Karpas-422 (cell line): ENCODE measurements around the gene FSTL5. TPM values are rescaled to one million over a fixed set of nuclear protein-coding genes. Genes with fewer than 3 reads are reported as not detected.

ENCODE experiments used
- DNase-seq: peaks from one replicate; pipeline ENCODE4 v3.0.0-alpha.2; 2015
- H2AFZ ChIP-seq: fragments of 200-600 bp; sonication (generic); 2 replicates; pipeline ENCODE4 v1.6.1; 2014; ENCODE audit warnings: antibody characterized with exemption, low read length, mixed read lengths
- H3K27ac ChIP-seq: fragments of 200-600 bp; sonication (generic); 2 replicates; pipeline ENCODE4 v1.5.1; 2014; ENCODE audit warnings: mild to moderate bottlenecking, low read length, moderate library complexity
- H3K27me3 ChIP-seq: fragments of 200-600 bp; sonication (generic); 2 replicates; pipeline ENCODE4 v1.6.1; 2014; ENCODE audit warnings: low read length, mixed read lengths
- H3K36me3 ChIP-seq: fragments of 200-600 bp; sonication (generic); 2 replicates; pipeline ENCODE4 v1.6.1; 2014; ENCODE audit warnings: low read length, mixed read lengths; ENCODE audit not compliant: insufficient read depth
- H3K4me1 ChIP-seq: fragments of 200-600 bp; sonication (generic); 2 replicates; pipeline ENCODE4 v1.6.1; 2014; ENCODE audit warnings: mild to moderate bottlenecking, low read length, mixed read lengths
- H3K4me2 ChIP-seq: fragments of 200-600 bp; sonication (generic); 2 replicates; pipeline ENCODE4 v1.6.1; 2014; ENCODE audit warnings: low read length, low read depth, mild to moderate bottlenecking; ENCODE audit not compliant: poor library complexity, severe bottlenecking
- H3K4me3 ChIP-seq: fragments of 200-600 bp; sonication (generic); 2 replicates; pipeline ENCODE4 v1.5.1; 2014; ENCODE audit warnings: mild to moderate bottlenecking, antibody characterized with exemption, low read length, mixed read lengths
- H3K79me2 ChIP-seq: fragments of 200-600 bp; sonication (generic); 2 replicates; pipeline ENCODE4 v1.6.1; 2014; ENCODE audit warnings: mild to moderate bottlenecking, low read length, mixed read lengths
- H3K9ac ChIP-seq: fragments of 200-600 bp; sonication (generic); 2 replicates; pipeline ENCODE4 v1.6.0; 2014; ENCODE audit warnings: low read length
- H3K9me2 ChIP-seq: fragments of 200-600 bp; sonication (generic), shearing (Covaris generic); replicated peaks from 2 replicates; pipeline ENCODE4 v1.6.0; 2014; ENCODE audit warnings: mild to moderate bottlenecking, low read length, moderate library complexity; ENCODE audit not compliant: insufficient read depth
- H3K9me3 ChIP-seq: fragments of 300-700, 200-600 bp; sonication (generic); 2 replicates; pipeline ENCODE4 v1.6.1; 2014; ENCODE audit warnings: low read length, mixed read lengths
- H4K20me1 ChIP-seq: fragments of 200-600 bp; sonication (generic); 2 replicates; pipeline ENCODE4 v1.6.1; 2014; ENCODE audit warnings: mild to moderate bottlenecking, antibody characterized with exemption, low read length, low read depth; ENCODE audit not compliant: insufficient read depth
- total RNA-seq: library from RNA; depleted of rRNA; stranded (reverse); fragments of >200 nt; shearing (Covaris generic); gene quantifications from 2 replicates; pipeline ENCODE4 v1.2.3, GENCODE V29; 2014; ENCODE audit warnings: low replicate concordance

The FSTL5 gene
- total RNA-seq, 1 experiment from 2014 or later: not detected

DNA sequence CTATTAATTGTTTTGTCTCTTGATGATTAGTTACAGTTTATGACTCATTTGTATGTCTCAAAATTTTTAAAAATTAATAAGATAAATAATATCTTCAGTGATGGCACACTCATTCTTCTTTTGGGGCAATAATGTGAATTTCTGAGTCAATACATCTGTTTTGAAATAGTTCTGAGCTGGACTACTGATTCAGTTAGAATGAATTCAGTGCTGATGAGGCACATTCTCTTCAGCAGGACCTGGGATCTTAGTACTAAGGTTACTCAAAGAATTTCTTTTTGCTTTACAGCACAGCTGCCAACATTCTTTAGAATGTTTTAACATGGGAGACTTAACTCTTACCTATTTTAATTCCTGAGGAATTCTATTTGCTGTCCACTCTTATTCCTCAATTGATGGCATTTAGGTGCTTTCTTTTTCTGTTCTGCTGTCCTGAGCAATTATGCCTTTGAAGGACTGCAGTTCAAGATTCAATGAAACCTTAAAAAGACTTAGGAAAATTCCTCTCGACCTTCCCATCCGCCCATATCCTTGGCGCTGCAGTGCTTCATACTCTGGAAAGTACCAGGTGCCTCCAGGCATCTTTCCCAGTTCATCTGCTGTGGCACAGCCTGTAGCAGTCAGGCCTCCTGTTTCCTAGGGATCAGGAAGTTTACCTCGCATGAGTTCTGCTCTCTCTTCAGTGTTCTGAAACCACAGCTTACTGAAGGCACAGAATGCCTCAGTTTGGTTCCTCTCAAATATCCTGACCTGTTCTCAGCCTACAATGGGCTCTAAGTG lies 213.7 kb downstream of the FSTL5 start:
- H3K27me3 ChIP-seq: no peaks in the 10 kb centered on the region
- H3K9me3 ChIP-seq: peaks cover 37% of the 10 kb centered on the region
- H4K20me1 ChIP-seq: no peaks in the 10 kb centered on the region
- H3K4me2 ChIP-seq: no peak overlapping the region
- no peaks in the 10 kb centered on the region for H3K4me1 ChIP-seq
- H3K9me2 ChIP-seq: no peaks in the 10 kb centered on the region
- H3K79me2 ChIP-seq: no peaks in the 10 kb centered on the region
- DNase-seq: no peak
- H2AFZ ChIP-seq: no peak overlapping the region
- H3K36me3 ChIP-seq: no peaks in the 10 kb centered on the region
- H3K9ac ChIP-seq: no peak overlapping the region
- H3K4me3 ChIP-seq: no peak overlapping the region
- H3K27ac ChIP-seq: no peak overlapping the region

DNA sequence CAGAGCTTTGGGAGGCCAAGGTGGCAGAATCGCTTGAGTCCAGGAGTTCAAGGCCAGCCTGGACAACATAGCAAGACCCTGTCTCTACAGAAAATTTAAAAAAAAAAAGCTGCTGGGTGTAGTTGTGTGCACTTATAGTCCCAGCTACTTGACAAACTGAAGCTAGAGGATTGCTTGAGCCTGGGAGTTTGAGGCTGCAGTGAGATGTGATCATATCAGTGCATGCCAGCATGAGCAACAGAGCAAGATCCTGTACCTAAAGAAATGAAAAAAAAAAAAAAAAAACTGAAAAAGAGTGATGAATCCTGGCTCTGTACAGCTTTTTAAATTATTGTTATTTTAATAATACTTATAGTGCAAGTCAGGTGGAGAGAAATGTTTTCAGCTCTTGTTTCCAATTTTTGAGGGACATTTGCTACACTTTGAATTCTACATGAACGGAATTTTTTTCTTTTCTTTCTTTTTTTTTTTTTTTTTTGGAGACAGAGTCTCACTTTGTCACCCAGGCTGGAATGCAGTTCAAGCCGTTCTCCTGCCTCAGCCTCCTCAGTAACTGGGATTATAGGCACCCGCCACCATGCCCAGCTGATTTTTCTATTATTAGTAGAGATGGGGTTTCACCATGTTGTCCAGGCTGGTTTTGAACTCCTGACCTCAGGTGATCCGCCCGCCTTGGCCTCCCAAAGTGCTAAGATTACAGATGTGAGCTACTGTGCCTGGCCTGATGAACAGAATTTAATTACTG lies 215.6 kb downstream of the FSTL5 start:
- no peaks in the 10 kb centered on the region for H3K79me2 ChIP-seq
- DNase-seq: no peak
- no peaks in the 10 kb centered on the region for H3K9me2 ChIP-seq
- no peaks in the 10 kb centered on the region for H3K36me3 ChIP-seq
- no peaks in the 10 kb centered on the region for H4K20me1 ChIP-seq
- no peak overlapping the region for H3K27ac ChIP-seq
- peaks cover 33% of the 10 kb centered on the region for H3K9me3 ChIP-seq
- no peak overlapping the region for H3K4me2 ChIP-seq
- H2AFZ ChIP-seq: no peak overlapping the region
- no peak overlapping the region for H3K9ac ChIP-seq
- H3K27me3 ChIP-seq: no peaks in the 10 kb centered on the region
- H3K4me3 ChIP-seq: no peak overlapping the region
- no peaks in the 10 kb centered on the region for H3K4me1 ChIP-seq

DNA sequence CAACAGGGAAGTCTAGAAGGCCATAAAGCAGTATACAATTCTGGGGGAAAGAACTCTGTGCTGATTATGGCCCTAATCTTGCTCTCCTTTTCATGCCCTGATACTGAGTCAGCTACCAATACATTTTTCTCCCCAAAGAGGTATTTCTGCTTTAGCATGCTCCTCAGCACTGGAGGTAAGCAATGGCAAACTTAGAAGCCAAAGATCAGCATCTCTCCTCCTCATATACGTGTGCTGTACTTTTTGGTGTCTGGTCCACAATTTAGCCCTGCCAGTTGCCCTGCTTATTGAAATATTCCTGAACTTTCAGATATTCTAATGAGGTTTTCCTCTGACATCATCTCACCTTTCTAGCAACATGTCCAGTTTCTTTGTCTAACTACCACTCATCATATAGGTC lies 226.2 kb downstream of the FSTL5 start:
- Histone ChIP-seq H3K4me2 (no peak overlapping the region), H3K4me3 (no peak overlapping the region), H3K4me1 (no peaks in the 10 kb centered on the region), H3K36me3 (no peaks in the 10 kb centered on the region), H2AFZ (no peak overlapping the region), H3K27ac (no peak overlapping the region), H3K9me3 (peaks cover 57% of the 10 kb centered on the region), H3K27me3 (no peaks in the 10 kb centered on the region), H4K20me1 (no peaks in the 10 kb centered on the region), H3K9me2 (no peaks in the 10 kb centered on the region), H3K9ac (no peak overlapping the region), H3K79me2 (no peaks in the 10 kb centered on the region)
- no peak for DNase-seq

DNA sequence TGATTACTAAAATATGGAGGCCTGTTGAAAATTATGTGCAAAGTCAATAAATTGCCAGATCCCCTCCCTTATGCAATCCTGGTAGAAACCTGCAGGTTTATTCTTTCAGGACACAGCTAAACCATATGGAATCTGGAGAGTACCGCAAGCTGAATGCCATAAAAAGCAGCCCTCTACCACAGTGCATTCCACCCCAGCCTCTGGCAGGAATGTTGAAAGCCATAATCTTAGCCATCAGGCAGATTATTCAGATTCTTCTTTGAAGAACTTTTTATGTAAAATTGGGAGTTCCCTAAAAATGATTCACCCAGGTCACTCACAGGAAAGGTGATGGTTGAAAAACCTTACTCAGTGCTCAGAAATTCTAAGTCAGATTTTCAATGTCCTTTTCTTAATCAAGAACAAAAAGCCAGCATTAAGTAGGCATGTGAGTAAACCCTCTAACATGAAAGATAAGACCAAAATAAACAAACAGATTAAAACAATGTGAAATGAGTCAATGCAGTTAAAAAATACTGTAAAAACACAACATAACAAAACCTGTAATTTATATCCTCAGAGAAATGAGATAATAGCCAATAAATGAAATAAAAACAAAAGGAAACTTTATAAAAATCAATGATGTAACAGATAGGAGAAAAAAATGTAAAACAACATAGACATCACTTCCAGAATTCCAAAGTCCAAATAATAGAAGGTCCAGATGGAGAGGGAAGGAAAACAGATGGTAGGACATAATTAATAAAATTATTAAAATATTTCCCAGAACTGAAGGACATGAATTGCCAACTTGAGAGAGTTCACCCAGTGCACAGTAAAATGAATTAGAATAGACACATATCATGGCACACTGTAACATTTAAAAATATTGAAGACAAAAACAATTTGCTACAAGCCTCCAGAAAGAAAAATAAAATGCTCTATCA lies 226.9 kb downstream of the FSTL5 start:
- no peaks in the 10 kb centered on the region for H4K20me1 ChIP-seq
- H3K27ac ChIP-seq: no peak overlapping the region
- DNase-seq: no peak
- H3K4me3 ChIP-seq: no peak overlapping the region
- H3K36me3 ChIP-seq: no peaks in the 10 kb centered on the region
- no peaks in the 10 kb centered on the region for H3K4me1 ChIP-seq
- H2AFZ ChIP-seq: no peak overlapping the region
- H3K27me3 ChIP-seq: no peaks in the 10 kb centered on the region
- H3K4me2 ChIP-seq: no peak overlapping the region
- no peak overlapping the region for H3K9ac ChIP-seq
- peaks cover 57% of the 10 kb centered on the region for H3K9me3 ChIP-seq
- H3K9me2 ChIP-seq: no peaks in the 10 kb centered on the region
- no peaks in the 10 kb centered on the region for H3K79me2 ChIP-seq

DNA sequence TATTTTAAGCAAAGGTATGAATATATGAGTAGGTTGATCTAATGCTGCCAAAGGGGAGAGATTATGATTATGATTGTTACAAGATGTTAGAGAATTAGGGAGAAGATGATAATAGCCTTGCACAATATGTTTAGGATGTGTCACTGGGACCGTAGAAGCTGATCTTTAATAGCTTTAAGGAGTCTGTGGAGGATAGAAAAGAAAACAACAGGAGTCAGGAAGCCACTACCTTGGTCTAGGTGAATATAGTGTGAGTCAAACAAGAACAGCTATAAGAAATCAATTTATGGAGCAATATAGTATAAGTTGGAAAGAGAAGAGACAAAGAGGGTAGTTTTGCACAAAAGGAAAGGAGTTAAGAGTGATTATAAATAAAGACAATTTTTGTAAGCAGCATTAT lies 232.7 kb downstream of the FSTL5 start:
- Histone ChIP-seq H3K36me3 (no peaks in the 10 kb centered on the region), H3K9me3 (peaks cover 48% of the 10 kb centered on the region), H3K27ac (no peak overlapping the region), H3K4me3 (no peak overlapping the region), H3K27me3 (no peaks in the 10 kb centered on the region), H3K9ac (no peak overlapping the region), H3K79me2 (no peaks in the 10 kb centered on the region), H3K4me2 (no peak overlapping the region), H3K4me1 (no peaks in the 10 kb centered on the region), H3K9me2 (no peaks in the 10 kb centered on the region), H2AFZ (no peak overlapping the region), H4K20me1 (no peaks in the 10 kb centered on the region)
- no peak for DNase-seq

DNA sequence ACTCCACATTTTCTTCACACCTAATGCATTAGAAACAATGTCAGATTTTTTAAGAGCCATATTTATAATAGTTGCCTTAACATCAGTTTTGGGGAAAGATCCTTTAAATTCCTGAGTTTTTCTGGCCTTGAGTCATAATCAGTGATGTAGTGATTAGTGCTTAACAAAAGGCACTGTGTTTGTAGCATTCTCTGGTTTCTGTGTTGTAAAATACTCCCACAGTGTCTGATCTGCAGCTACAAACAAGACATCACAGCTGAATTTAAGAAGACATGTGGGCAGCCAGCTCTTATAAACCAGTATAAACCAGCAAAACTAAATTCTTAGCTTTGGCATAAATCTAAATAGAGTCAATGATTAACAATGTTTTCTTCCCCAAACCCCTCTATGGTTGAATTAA lies 233.8 kb downstream of the FSTL5 start:
- H3K9me2 ChIP-seq: no peaks in the 10 kb centered on the region
- H2AFZ ChIP-seq: no peak overlapping the region
- H3K27me3 ChIP-seq: no peaks in the 10 kb centered on the region
- no peak overlapping the region for H3K9ac ChIP-seq
- H4K20me1 ChIP-seq: no peaks in the 10 kb centered on the region
- no peaks in the 10 kb centered on the region for H3K36me3 ChIP-seq
- DNase-seq: no peak
- no peaks in the 10 kb centered on the region for H3K4me1 ChIP-seq
- H3K4me2 ChIP-seq: no peak overlapping the region
- no peaks in the 10 kb centered on the region for H3K79me2 ChIP-seq
- peaks cover 40% of the 10 kb centered on the region for H3K9me3 ChIP-seq
- H3K27ac ChIP-seq: no peak overlapping the region
- H3K4me3 ChIP-seq: no peak overlapping the region

DNA sequence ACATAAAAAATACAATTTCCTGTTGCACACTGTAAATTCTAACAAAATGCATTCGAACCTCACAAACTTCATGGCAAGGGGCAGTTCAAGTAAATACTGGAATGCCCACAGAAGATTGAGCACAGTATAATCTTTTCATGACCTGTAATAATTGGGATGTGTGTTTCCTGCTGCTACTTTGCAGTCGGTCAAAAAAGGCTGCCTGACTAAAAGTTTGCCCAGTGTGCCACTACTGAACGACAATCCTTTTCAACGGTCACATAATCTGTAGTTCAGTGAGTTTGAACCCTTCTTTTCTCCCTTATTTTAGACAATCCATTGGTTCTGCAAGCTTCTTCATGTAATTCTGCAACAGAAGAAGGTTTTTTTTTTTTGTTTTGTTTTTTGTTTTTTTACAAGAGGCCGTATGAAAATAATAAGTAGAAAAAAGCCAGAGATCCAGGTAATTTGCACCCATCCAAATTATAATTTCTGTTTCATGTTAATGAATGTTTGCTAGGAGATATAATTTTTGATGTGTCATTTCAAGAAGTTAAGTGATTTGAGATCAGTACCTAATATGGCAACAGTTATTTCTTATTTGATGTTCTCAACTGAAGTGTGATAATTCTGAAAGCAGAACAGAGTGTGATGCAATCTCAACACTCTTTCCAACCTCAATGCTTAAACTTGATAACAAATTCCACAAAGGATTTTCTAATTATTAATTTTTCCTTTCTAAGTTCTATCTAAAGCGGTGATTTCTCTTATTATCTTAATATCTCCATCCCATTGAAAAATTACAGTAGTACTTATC lies 237.6 kb downstream of the FSTL5 start:
- H3K9ac ChIP-seq: no peak overlapping the region
- H3K9me3 ChIP-seq: peaks cover 42% of the 10 kb centered on the region
- H3K4me3 ChIP-seq: no peak overlapping the region
- H3K9me2 ChIP-seq: no peaks in the 10 kb centered on the region
- no peak overlapping the region for H3K27ac ChIP-seq
- no peaks in the 10 kb centered on the region for H3K27me3 ChIP-seq
- H2AFZ ChIP-seq: peak overlapping the region; percentile 17; the same call in 1 of the 2 replicates
- H4K20me1 ChIP-seq: no peaks in the 10 kb centered on the region
- H3K4me2 ChIP-seq: no peak overlapping the region
- no peaks in the 10 kb centered on the region for H3K36me3 ChIP-seq
- H3K79me2 ChIP-seq: no peaks in the 10 kb centered on the region
- no peaks in the 10 kb centered on the region for H3K4me1 ChIP-seq
- DNase-seq: no peak
